Pulmonary artery endothelial cell (primary cell): ENCODE results near the gene DGKD. TPM values are rescaled to one million over a fixed set of nuclear protein-coding genes. Genes with fewer than 3 reads are reported as not detected.
A peak's percentile ranks its signal among the peaks of the same experiment; 100 is the strongest.

ENCODE experiments used
- DNase-seq: peaks from one replicate; pipeline ENCODE4 v3.0.0-alpha.2; 2011; ENCODE audit warnings: low read depth, low spot score
- total RNA-seq: library from RNA; depleted of rRNA; stranded (reverse); fragments of >200 nt; gene quantifications from 2 replicates; pipeline ENCODE4 v1.2.3, GENCODE V29; 2014

DGKD gene
- total RNA-seq, 1 donor from 2014 or later, result 6.9 TPM

DNA sequence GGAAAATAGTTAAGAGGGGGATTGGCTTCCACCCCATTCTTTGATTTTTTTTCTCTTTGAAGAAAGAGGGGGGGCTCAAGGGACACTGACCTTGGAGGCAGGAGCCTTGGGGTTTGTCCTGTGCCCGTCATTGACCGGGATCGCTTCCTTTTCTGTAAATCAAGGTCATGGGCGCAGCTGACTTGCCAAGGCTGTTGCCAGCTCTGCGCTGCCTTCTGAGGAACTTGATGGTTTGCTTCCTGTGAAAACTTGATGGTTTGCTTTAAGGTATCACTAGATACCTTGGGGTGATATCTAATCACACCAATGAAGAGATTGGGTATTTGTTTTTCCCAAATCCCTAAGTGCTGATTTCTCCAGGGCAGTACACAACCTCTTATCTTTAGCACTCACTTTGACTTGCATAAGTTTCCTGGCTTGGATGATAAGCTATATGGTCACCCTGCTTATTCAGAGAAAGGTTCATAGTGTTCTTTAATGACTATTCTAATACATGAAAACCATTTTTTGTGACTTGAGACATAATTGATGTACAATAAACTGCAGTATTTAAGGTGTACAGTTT is 56.0 kb downstream of the DGKD start:
- no peak for DNase-seq

DNA sequence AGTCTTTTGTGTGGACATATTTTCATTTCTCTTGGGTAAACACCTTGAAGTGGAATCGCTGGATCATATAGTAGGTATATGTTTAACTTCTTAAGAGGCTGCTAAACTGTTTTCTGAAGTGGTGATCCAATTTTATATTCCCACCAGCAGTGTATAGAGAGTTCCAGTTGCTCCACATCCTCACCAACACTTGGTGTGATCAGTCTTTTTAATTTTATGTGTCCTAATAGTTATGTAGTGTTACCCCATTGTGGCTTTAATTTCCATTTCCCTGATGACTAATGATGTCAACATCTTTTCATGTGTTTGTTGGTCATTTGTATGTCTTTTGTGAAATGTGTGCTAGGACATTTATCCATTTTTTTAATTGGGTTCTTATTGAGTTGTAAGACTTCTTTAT is 56.9 kb downstream of the DGKD start:
- no peak for DNase-seq

DNA sequence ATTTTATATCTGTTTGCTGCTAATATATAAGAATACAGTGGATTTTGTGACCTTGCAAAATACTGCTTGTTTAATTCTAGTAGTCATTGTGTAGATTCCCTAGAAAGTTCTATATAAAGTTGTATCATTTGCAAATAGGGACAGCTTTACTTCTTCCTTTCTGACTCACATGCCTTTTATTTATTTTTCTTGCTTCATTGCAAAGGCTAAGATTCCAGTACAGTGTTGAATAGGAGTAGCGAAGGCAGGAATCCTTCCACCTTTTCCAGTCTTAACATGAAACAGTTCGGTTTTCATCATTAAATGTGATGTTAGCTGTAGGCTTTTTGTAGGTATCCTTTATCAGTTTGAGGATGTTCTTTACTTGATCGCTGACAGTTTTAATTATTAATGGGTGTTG is 58.1 kb downstream of the DGKD start:
- no peak for DNase-seq

DNA sequence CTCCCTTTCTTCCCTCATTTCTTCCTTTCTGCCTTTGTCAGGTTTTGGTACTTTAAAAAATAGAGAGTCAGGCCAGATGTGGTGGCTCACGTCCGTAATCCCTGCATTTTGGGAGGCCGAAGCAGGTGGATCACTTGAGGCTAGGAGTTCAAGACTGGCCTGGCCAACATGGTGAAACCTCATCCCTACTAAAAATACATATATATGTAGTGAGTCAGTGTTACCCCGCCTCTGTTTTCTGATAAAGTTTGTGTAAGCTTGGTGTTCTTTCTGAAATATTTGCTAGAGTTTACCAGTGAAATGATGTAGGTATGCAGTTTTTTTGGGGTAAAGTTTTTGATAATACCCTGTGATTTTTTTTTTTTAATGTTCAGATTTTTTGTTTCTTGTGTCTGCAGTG is 58.8 kb downstream of the DGKD start:
- no peak for DNase-seq

DNA sequence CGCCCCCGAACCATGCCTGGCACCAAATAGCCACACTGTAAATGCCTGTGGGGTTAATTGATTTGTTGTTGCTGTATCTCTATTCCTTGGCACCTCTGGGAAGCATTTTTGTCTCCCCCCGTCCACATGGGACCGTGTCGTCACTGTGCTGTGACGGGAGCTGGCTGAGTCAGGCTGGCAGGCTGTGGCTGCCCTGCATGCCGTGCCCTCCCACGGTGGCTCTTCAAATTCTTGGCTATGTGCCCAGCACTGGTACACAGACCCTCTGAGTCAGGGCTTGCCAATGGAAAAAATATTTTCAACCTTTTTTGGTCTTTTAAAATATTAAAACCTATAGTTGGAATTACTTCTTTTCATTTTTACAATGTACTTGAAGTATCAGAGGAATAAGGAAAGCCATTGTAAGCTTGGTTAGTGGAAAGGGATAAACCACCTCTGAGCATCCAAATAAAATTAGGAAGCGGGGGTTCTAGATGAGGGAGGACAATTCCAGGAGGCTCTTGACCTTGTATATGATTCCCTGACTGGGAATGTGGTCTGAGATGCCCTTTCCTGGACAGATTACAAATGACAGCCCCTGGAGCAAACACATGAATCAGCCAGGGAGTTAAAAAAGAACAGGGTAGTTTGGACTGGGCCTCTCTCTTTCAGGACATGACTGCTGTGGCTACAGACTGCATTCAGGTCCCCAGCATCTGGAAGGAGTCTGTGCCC is 59.4 kb downstream of the DGKD start:
- DNase-seq, result no peak

DNA sequence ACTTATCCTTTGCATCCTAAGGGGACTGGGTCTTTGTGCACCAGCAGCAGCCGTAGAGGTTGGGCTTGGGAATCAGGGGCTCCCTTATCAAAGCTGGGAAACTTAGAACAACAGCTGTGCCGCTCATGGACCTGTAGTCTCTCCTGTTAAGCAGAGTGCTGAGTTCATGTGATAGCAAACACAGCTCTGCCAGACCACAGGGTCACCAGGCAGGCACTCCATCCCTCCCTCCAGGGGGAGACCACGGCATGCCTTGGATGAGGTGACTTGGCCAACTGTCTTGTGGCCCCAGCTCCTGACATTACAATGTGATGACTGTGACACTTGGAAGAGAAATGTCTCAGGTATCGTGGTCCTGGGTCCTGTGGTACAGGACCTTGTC is 60.0 kb downstream of the DGKD start:
- DNase-seq, result no peak

DNA sequence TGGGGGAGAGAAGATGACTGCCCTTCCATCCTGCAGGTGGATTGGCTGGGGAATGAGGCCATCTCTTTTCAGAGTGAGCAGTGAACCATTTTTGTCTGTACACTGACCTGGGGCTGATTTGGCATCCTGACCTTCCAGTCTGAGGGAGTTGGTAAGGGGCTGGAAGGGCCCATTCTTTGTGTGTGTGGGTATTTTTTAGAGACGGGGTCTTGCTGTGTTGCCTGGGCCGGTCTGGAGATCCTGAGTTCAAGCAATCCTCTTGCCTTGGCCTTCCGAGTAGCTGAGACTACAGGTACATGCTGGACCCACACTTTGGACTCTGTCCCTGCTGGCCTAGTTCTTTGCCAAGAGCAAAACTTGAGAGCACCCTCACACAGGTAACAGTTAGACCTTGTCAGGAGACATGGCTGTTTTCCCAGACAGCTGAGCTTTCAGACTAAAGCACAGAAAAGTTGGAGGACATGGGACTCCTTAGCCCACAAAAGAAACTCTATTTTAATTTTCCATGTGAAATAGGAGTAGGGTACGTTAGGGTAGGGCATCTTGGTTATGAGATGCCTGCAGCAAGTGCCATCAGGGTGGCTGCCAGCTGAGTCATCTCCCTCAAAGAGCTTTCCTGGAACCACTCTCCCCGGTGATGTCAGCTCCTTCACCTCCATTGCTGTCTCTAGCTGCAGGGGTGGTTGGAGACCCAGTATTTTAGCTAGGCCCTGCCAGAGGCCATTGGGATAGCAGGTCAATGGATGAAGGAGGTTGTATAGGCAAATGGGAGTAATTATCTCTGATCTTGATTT is 60.7 kb downstream of the DGKD start:
- DNase-seq, result no peak

DNA sequence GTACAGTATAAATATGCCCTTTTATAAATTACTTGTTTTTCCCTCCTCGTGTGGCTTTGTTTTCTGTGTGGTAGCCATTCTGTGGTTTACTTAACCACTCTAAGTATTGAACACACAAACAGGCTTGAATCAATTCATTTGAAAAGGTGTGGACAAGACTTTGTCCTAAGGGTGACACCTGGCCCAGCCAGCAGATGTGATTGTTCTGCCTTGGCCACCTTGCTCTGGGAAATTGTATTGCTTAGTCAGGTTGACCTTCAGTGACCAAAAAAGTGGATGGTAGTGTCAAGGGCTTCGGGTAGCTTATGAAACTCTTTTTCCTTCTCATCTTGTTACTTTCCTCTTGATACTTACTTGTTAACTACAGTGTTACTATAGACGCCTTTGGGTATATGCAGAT is 61.9 kb downstream of the DGKD start:
- no peak for DNase-seq

DNA sequence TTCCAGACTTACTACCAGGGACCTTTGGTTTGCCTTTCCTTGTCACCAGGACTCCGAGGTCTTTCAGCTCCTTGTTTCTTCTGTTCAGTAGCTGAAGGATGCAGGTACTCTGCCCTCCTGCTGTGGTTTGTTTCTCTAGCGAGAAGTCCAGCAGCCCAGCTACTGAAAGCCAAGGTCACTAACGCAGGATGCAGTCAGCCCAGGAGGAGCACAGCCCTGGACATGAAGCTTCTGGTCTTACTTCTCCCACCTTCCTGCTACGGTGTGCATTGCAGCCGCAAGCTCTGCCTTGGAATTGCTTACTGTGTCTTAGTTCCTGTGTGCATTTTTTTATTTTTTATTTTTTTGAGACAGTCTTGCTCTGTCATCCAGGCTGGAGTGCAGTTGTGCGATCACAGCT is 62.4 kb downstream of the DGKD start:
- no peak for DNase-seq

DNA sequence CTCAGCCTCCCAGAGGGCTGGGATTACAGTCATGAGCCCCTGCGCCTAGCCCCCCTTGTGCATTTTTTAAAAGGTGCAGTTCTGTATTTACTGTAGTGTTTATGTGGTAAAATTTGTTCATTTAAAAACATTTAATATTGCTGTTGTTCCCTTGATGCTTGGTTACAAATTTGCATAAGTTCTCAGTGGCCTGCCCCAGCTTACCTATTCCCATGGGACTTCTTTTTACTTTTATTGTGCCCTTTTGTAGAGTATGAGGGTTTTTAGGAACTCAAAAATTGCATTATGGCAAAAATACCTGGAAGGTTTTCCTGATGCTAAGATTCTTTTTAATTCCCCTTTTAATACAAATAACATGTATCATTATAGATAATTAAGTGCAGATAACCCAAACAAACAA is 63.0 kb downstream of the DGKD start:
- DNase-seq, result no peak

DNA sequence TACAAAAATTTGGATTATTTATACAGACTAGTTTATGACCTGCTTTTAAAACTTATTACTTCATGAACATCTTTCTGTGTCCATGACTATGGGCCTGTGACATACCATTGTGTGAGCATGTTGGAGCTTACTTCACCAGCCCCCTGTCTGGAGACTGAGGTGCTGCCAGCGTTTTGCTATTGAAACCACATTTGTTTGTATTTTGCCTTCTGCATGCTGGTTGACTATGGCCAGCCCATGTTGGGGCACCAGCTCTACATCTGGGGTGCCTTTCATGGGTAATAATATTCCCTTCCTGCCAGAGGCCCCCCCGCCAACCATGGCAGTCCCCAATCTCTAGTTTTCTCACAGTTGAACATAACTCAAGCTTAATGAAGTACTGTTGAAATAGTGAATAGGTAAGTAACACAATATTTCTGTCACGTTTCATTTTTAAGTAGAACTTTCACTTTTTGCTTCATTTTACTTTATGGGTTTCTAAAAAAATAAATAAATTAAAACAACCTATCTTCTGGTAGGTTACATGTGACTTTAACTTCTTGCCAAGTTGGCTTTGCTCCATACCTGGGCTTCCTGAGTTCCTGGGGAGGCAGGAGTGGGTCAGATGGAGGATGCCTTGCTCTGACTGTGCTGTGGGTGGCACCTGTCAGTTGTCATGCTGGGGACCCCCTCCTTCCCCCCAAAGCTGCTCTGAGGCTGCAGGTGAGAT is 63.9 kb downstream of the DGKD start:
- no peak for DNase-seq

DNA sequence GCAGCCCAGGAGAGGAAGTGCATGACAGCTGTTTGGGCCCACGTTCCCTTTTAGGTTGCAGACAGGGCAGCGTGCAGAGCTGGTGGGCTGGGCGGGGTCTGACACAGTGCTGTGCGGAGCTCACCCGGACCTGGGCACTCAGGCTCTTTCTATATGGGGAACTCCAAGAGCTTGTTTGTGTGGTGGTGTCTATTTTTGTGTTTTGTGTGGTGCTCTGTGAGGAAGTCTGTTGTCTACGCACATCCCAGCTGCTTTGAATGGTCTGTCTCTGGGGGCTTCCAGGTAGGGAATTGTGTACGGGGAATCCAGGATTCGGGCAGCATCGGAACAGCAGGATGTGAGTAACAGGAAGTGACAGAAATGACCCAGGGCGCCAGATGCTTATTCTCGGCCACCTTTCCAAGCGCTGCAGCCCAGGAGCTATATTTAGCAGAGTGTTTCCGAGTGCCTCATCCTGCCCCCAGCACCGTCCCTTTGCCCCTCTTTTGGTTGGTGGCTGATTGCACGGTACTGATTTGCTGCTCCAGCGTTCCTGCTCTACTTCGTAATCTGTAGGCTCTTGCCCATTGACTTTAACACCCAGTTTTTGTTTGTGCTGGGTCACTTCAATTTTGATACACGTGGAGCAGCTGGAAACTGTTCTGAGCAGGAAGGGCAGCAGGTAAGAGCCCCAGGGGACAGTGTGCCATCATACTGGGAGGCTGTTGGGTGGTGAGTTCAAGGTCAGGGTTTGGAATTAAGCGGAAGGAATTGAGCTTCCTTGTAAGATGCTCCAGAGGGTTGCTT is 64.7 kb downstream of the DGKD start:
- DNase-seq, result peak; percentile 80

DNA sequence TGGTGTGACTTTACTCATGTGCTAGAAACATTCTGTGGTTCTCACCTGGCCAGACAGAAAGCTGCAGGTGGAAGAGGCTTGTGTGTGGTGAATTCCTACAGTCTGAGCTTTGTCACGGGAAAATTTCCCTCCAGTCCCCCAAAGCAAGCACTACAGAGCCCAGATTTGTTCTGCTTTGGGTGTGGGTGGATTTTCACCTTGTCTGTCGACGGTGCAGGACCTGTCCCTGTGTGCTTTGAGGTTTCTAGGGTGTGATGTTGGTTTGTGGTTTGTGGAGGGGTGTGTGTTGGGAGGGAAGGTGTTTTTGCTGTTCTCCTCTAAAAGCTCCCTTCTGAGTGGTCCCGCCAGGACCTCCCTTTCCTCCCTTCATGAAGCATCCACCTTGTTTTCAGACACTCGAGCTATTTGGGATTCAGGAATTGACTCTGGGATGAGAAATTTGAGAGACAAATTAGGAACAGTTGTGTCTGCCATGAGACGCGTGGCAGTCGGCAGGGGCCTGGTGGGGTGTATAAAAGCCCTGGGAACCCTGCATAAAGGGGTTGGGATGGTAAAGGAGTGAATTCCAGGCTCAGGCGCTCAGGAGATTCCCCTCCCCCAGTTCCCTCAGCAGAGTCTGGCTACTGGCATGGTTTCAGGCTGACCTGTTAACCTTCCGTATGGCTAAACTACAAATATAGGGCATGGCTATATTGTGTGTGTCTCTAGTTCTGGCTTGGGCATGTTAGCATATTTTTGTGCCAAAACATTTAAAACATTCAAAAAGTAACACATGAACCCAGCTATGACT is 65.5 kb downstream of the DGKD start:
- DNase-seq, result no peak

DNA sequence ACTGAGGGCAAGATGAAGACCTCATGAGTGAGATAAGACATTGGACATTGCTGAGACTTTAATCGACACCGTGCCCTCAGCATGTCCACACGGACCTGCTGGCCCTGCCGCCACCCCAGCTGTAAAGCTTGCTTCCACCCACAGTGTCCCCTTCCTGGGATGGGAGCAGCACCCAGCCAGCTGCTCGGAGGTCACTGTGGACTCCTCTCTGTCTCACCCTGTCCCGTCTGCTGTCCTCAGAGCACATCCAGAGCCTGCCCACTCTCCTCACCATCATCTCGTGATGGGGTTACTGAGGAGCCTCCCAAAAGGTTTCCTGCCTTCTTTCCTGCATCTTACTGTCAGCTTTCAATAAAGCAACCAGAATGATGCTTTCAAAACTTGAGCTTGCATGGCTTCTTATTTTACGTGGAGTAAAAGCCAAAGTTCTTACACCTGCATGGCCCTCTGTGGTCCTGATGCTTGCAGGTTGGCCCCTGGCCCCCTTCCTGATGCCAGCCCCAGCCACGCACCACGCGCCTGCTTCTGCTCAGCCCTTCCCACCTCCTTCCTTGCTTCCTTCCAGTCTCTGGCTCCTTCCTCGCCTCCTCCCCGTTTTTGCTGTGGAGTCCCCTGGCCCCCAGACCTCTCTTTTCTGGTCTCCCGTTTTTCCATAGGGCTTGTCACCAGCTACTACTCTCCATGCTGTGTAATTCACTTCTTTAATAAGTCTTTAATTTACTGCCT is 67.0 kb downstream of the DGKD start:
- DNase-seq, result no peak

DNA sequence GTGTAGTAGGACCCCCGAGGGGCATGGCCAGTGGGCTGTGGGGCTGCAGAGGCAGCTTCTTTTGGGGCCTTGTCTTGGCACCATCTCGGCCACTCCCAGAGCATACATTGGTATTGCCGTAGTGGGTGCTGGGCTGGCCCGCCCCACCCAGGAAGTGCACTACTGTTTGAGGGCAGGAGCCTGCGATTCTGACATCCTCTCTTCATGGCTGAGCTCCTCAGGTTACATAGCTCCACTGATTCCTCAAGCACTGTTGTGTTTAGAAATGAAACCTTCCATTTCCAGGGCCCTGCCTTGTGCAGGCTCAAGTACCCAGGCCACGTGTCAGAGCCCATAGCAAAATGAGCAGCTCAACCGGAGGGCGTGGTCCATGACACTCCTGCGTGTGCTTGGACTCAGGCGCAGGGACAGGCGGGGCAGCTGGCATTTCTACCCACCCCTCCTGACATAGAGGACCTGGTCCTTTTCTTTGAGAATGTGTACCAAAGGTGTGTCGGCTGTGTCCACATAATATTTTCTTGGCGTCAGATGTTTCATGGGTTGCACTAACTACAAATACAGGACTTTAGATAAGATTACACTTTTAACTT is 67.9 kb downstream of the DGKD start:
- no peak for DNase-seq

DNA sequence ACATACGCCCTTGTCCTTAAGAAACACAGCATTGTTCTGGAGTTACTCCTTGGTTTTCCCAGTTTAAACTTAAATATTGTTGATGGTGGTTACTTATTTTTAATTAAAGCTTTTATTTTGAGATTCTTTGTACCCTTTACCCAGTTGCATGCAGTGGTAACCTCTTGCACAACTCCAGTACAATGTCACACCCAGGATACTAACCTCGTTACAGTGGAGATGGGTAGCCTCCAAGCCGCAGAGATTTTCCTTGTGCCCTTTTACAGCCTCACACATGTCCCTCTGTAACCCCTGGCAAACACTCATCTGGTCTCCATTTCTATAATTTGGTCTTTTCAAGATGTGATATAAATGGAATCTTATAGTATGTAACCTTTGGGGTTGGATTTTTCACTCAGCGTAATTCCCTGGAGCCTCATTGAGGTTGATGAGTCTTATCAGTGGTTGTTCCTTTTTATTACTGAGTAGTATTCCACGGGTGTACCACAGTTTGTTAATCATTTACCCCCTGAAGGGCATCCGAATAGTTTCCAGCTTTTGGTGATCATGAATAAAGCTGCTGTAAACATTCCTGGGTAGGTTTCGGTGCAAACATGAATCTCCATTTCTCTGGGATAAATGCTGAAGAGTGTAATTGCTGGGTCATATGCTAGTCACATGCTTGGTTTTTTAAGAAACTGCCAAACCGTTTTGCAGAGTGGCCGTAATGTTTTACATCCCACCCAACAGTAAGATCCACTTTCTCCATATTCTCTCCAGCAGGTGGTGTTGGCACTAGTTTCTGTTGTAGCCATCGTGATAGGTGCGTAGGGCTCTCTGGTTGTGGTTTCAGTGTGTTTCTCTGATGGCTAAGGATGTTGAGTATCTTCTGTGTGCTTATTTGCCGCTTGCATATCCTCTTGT is 68.6 kb downstream of the DGKD start:
- DNase-seq, result no peak

DNA sequence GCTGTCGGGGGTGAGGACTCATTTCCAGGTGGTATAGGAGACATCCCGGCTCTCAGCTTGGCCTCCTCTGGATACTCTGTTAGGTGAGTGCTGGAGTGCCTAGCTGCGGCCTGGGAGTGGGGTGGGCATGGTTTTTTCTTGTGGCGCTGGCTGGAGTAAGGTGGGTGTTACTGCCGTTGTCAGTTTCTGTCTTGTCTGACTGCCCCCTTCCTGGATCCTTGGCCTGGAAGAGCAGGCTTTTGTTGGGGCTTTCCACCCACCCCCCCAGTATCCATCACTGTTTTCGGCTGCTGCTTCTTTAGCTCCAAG is 69.2 kb downstream of the DGKD start:
- DNase-seq, result no peak

DNA sequence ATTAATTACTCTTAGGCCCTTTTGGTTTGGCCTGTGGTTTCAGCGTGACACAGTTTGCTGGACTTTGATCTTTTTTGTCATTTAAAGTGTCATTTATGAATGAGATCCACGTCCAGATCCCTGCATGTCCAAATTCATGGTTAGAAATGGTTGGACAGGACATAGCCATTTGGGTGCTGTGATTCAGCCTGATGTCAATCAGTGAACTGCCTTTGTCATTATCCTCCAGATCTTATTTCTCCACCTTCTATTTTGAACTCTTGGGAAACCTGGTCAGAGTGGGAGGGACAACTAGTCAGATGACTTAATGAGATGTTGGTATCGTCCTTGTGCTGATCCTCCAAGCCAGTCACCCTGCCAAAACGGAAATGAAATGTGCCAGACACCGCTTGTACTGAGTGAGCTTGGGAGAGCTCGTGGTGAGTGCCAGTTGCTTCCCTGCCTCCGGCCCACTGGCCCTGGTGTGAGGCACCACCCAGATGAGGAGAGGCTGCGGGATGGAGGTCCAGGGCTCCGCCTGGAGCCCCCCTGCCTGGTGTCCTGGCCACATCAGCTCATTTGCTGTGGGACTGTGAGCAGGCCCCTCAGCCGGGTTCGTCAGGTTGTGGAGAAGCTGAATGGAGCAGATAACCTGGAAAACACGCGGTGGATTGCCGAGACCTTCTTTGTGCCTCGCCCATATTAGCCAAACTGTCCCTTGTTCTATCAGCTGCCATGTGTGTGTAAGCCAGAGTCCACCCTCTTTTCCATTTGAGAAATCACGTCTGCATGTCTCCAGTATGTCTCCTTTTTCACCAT is 70.1 kb downstream of the DGKD start:
- DNase-seq, result no peak
